SK-N-MC (cell line): ENCODE measurements around the gene EFNB1.

ENCODE experiments used
- DNase-seq: peaks from one replicate; pipeline ENCODE4 v3.0.0-alpha.2; 2011; ENCODE audit warnings: low read depth, low spot score
- H3K27ac ChIP-seq: fragments of 200-600 bp; sonication (generic); 2 replicates; pipeline ENCODE4 v1.5.1; 2016; ENCODE audit warnings: mixed run types
- H3K36me3 ChIP-seq: fragments of 200-600 bp; sonication (generic); 2 replicates; pipeline ENCODE4 v1.6.1; 2017; ENCODE audit warnings: antibody characterized with exemption, low read length, mixed read lengths; ENCODE audit not compliant: insufficient read depth
- H3K4me3 ChIP-seq: fragments of 200-600 bp; sonication (generic); 2 replicates; pipeline ENCODE4 v1.5.1; 2016
- H3K9ac ChIP-seq: fragments of 200-600 bp; sonication (generic); 2 replicates; pipeline ENCODE4 v1.8.0; 2017; ENCODE audit warnings: mixed run types, mixed read lengths; ENCODE audit not compliant: insufficient read length
- H3K9me3 ChIP-seq: fragments of 200-600 bp; sonication (generic); 2 replicates; pipeline ENCODE4 v1.6.1; 2017; ENCODE audit warnings: low read depth, mild to moderate bottlenecking, antibody characterized with exemption, low read length, moderate library complexity, mixed read lengths
- EZH2 ChIP-seq: fragments of 200-600 bp; sonication (generic); IDR thresholded peaks from one replicate; pipeline ENCODE4 v1.6.1; 2017; ENCODE audit warnings: antibody characterized with exemption
- FOXP2 ChIP-seq: optimal IDR thresholded peaks from 2 replicates; pipeline ENCODE3; 2011; ENCODE audit warnings: mild to moderate bottlenecking, moderate library complexity; ENCODE audit not compliant: insufficient read depth; ENCODE audit errors: extremely low read length, control extremely low read depth
- POLR2AphosphoS5 ChIP-seq: IDR thresholded peaks from 2 replicates; pipeline ENCODE4 v1.6.1; 2012; ENCODE audit warnings: mild to moderate bottlenecking, low read depth, low read length, borderline replicate concordance

The EFNB1 gene

GRCh38 chrX:68832101-68832416 is 3.2 kb downstream of the EFNB1 start:
- Histone ChIP-seq H3K9me3 (no peaks in the 10 kb centered on the region), H3K36me3 (peaks cover 42% of the 10 kb centered on the region; the same call in 1 of the 2 replicates), H3K27ac (no peak overlapping the region), H3K4me3 (peak overlapping the region; percentile 85), H3K9ac (peak overlapping the region; percentile 87)
- DNase-seq = no peak
- TF ChIP-seq POLR2AphosphoS5 (no peak), EZH2 (no peak), FOXP2 (no peak)

- Histone ChIP-seq H3K4me3 (peak overlapping the region; percentile 85), H3K9me3 (no peaks in the 10 kb centered on the region), H3K27ac (no peak overlapping the region), H3K36me3 (peaks cover 44% of the 10 kb centered on the region; the same call in 1 of the 2 replicates), H3K9ac (peak overlapping the region; percentile 87)
- TF ChIP-seq EZH2 (no peak), POLR2AphosphoS5 (no peak), FOXP2 (no peak)
- no peak for DNase-seq
Measured at GRCh38 chrX:68832516-68833447, 4.0 kb downstream of the EFNB1 start.

GRCh38 chrX:68833448-68833805 is 4.6 kb downstream of the EFNB1 start:
- DNase-seq = no peak
- Histone ChIP-seq H3K4me3 (peak overlapping the region; percentile 85), H3K9me3 (no peaks in the 10 kb centered on the region), H3K36me3 (peaks cover 47% of the 10 kb centered on the region; the same call in 1 of the 2 replicates), H3K27ac (no peak overlapping the region), H3K9ac (no peak overlapping the region)
- TF ChIP-seq FOXP2 = no peak
- TF ChIP-seq POLR2AphosphoS5 = no peak
- no peak for TF ChIP-seq EZH2

GRCh38 chrX:68833855-68834331 is 5.1 kb downstream of the EFNB1 start:
- Histone ChIP-seq H3K4me3 (peak overlapping the region; percentile 85), H3K27ac (no peak overlapping the region), H3K9ac (peak overlapping the region; percentile 20), H3K36me3 (peaks cover 51% of the 10 kb centered on the region; the same call in 1 of the 2 replicates), H3K9me3 (no peaks in the 10 kb centered on the region)
- no peak for DNase-seq
- TF ChIP-seq EZH2 = no peak
- TF ChIP-seq POLR2AphosphoS5 = no peak
- no peak for TF ChIP-seq FOXP2

GRCh38 chrX:68834371-68835103 is 5.7 kb downstream of the EFNB1 start:
- peak overlapping the region; percentile 85 for H3K4me3 ChIP-seq
- H3K36me3 ChIP-seq = peaks cover 57% of the 10 kb centered on the region; the same call in 1 of the 2 replicates
- TF ChIP-seq FOXP2 = no peak
- TF ChIP-seq POLR2AphosphoS5 = no peak
- no peak for TF ChIP-seq EZH2
- no peaks in the 10 kb centered on the region for H3K9me3 ChIP-seq
- H3K9ac ChIP-seq = no peak overlapping the region
- H3K27ac ChIP-seq = no peak overlapping the region
- DNase-seq = no peak

GRCh38 chrX:68835104-68835442 is 6.3 kb downstream of the EFNB1 start:
- Histone ChIP-seq H3K9ac (no peak overlapping the region), H3K27ac (no peak overlapping the region), H3K36me3 (peaks cover 63% of the 10 kb centered on the region; the same call in 1 of the 2 replicates), H3K9me3 (no peaks in the 10 kb centered on the region), H3K4me3 (peak overlapping the region; percentile 85; the same call in 1 of the 2 replicates)
- TF ChIP-seq FOXP2 (no peak), POLR2AphosphoS5 (no peak), EZH2 (no peak)
- DNase-seq = no peak

GRCh38 chrX:68835468-68835867 is 6.6 kb downstream of the EFNB1 start:
- Histone ChIP-seq H3K9ac (no peak overlapping the region), H3K36me3 (peaks cover 67% of the 10 kb centered on the region; the same call in 1 of the 2 replicates), H3K4me3 (0 out of 2 replicates have a peak overlapping the region, but pooled peaks have one; percentile 85), H3K27ac (no peak overlapping the region), H3K9me3 (no peaks in the 10 kb centered on the region)
- no peak for DNase-seq
- no peak for TF ChIP-seq FOXP2
- TF ChIP-seq POLR2AphosphoS5 = no peak
- TF ChIP-seq EZH2 = no peak

- no peak overlapping the region for H3K4me3 ChIP-seq
- no peak overlapping the region for H3K9ac ChIP-seq
- H3K9me3 ChIP-seq = no peaks in the 10 kb centered on the region
- peaks cover 71% of the 10 kb centered on the region for H3K36me3 ChIP-seq
- H3K27ac ChIP-seq = no peak overlapping the region
- no peak for TF ChIP-seq POLR2AphosphoS5
- no peak for TF ChIP-seq EZH2
- DNase-seq = no peak
Measured at GRCh38 chrX:68837119-68837518, 8.3 kb downstream of the EFNB1 start.
